Measurements from ENCODE around the gene CYP2U1. TPM values are rescaled to one million over a fixed set of nuclear protein-coding genes. Genes with fewer than 3 reads are reported as not detected.
"Not testable (repeated sequence)": the region's sequence is repeated elsewhere in the genome, so short reads cannot be mapped to it uniquely, and the experiment has no call there.

CYP2U1 gene
- total RNA-seq, 2 donors from 2014 or later: 2.1 TPM

DNA sequence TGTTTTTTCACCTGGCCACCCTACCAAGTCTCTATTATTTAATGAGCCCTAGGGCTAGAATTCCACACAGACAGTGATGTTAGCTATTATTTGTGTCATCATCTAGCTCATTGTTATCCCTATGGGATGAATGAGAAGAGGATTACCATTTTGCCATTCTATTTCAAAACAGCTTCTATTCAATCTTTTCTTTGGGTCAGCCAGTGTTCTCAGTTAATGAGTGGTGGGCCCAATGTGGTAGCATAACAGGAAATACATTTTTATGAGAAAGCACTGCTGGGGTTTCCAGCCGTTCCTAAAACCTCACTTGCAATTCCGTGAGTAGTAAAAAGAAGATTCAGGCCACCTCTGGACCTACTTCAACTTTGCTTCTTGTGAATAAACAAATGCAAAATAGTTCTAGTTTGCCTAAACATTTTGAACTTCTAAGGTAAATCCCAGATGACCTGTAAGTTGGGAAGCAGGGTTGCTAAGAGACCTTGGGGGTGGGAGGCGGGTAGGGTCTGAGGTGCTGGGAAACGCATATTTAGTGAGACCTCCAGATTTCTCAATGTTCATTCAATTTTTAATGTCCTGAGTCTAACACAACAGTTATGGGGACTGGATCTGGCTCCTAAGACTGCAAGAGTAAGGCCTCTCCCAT, 24.8 kb upstream of the CYP2U1 start:
- peaks cover 10 to 11% of the 10 kb centered on the region in 2 donors for H3K36me3 Mint-ChIP-seq
- H3K9me3 Mint-ChIP-seq: peaks cover 12% of the 10 kb centered on the region in 2 donors
- DNase-seq (ENCODE audit: low spot score in 2 of 2): no peak
- no peak for ATAC-seq
- no peak overlapping the region for H3K27ac Mint-ChIP-seq

DNA sequence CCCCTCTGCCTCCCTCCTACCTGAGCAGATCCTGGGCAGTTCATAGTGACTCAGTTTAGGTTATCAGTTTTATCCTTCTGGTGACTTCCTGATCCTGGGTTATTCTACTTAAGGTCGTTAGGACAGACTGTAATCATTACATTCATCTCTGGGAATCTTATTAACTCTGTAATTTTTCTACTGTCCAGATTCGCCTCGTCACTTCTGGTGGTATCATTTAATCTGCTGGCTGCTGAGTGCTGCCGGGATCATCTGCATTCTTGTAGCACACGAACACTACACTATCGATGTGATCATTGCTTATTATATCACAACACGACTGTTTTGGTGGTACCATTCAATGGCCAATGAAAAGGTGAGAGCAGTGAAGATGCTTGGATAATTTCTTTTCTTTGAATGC, 23.0 kb upstream of the CYP2U1 start:
- peak overlapping the region in 1 of 2 donors; percentile 2 for H3K27ac Mint-ChIP-seq
- no peak for DNase-seq (ENCODE audit: low spot score in 2 of 2)
- H3K36me3 Mint-ChIP-seq: peaks cover 10 to 11% of the 10 kb centered on the region in 2 donors
- ATAC-seq: no peak
- H3K9me3 Mint-ChIP-seq: peaks cover 12% of the 10 kb centered on the region in 2 donors

DNA sequence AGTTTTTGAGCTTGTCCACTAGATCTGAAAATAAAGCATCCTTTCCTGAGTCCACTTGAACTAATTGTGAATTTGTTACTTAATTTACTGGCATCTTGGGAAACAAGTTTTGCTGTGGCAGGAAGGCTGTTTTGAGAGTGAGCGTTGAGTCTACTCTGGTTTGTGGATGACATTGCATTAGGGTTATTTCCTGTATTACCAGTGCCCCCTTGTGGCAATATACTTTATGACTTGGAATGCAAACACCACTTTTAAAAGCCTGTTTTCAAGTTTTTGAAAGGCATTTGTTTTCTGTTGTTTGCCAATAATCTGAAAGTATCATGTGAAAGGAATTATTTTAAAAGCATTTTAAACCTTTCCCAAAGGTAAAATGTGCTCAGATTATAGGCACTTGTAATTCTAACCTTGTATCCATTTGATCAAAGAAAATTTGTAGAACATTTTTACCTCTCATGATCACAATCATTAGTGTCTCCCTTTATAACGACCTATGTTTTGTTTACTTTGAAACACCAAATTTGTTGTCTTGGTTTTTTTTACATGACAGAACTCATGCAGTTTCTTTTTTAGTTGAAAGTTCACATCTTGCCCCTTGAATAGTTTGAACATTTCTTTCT, 18.0 kb upstream of the CYP2U1 start:
- peak overlapping the region in 1 of 2 donors; percentile 32 for H3K27ac Mint-ChIP-seq
- ATAC-seq (peak; percentile 67 to 69), DNase-seq (ENCODE audit: low spot score in 2 of 2) (peak in 1 of 2 donors; percentile 60)
- no peaks in the 10 kb centered on the region for H3K9me3 Mint-ChIP-seq
- no peaks in the 10 kb centered on the region for H3K36me3 Mint-ChIP-seq

DNA sequence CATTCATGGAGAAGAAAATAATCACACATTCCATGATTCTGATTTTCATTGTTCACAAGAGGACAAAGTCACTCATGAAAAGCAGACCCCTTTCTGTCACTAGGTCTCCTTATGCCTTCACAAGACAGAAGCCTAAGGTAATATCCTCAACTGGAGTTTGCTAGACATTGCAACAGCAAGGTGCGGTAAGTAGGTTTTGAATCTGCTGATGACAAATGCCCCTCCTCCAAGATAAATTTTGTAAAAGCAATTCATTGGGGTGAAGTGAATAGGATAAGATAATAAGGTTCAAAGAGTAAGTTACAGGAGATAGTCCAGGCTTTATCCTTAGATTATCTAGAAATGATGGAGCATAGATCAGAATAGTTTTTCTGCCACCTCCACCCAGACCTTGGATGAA, 16.1 kb upstream of the CYP2U1 start:
- peaks cover 7 to 8% of the 10 kb centered on the region in 2 donors for H3K36me3 Mint-ChIP-seq
- no peak overlapping the region for H3K27ac Mint-ChIP-seq
- ATAC-seq: no peak
- DNase-seq (ENCODE audit: low spot score in 2 of 2): no peak
- peaks cover 3 to 8% of the 10 kb centered on the region in 2 donors for H3K9me3 Mint-ChIP-seq

DNA sequence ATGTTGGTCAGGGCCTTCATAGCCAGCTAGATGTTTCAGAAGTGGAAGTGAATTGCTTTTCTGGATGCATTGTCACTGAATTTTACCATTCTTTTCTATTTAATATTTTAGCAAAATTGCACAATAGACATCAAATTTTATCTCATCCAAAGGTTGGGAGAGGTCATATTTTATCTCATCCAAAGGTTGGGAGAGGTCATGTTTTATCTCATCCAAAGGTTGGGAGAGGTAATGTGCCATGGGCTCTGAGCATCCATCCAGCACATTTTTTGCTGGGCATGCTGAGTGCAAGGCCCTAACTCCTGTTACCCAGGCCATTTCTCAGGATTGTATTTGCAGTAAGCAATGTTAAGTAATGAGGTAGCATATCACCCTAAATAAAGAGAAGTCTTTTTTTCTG, 14.7 kb upstream of the CYP2U1 start:
- ATAC-seq (no peak), DNase-seq (ENCODE audit: low spot score in 2 of 2) (no peak)
- Mint-ChIP-seq H3K9me3 (peaks cover 3 to 8% of the 10 kb centered on the region in 2 donors), H3K27ac (no peak overlapping the region), H3K36me3 (peaks cover 7 to 8% of the 10 kb centered on the region in 2 donors)

DNA sequence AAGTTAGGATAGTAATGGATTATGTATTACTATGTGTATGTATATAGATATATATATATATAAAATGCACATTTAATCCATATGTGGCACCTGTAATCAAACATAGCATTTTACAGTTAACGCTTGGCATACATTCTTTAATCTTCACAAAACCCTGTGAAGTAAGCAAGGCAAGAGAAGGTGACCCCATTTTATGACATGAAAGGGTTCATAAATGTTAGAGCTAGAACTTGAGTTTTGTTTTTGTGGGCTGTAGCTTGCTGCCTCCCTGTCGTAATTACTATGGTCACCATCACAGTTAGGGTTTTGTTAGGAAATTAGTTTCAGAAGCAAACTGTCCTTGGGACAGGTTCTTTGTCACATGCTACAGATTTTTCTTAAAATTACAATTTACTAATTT, 13.8 kb upstream of the CYP2U1 start:
- Mint-ChIP-seq H3K36me3 (peaks cover 7 to 8% of the 10 kb centered on the region in 2 donors), H3K9me3 (peaks cover 3 to 8% of the 10 kb centered on the region in 2 donors), H3K27ac (no peak overlapping the region)
- ATAC-seq: no peak
- DNase-seq (ENCODE audit: low spot score in 2 of 2): no peak

DNA sequence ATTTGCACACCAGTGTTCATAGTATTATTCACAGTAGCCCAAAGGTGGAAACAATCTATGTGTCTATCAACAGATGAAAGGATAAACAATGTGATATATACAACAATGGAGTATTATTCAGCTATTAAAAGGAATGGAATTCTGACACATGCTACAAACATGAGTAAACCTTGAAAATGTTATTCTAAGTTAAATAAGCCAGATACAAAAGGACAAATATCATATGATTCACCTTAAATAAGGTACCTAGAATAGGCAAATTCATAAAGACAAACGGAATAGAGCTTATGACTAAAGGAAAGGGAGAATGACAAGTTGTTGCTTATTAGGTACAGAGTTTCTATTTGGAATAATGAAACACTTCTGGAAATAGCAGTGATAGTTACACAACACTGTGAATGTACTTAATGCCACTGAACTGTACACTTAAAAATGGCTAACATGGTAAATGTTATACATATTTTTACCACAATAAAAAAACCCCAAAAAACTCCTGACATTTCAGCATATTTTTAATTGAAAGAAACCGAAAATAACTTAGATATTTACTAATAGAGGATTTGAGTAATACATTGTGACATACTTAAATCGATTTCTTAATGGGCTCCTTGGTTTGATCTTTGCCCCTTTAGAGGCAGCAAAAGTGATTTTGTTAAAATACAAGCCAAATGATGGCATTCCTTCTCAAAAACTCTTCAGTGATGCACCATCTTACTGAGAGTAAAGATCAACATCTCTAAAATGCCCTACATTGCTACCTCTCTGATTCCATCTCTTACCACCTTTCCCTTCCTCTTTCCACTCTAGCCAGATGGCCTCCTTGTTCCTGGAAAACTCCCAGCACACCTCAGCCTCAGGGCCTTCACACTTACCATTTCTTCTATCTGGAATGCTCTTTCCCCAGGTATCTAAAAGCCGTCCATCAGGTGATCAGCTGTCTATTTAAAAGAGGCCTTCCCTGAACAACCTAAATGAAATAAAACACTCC, 8.6 kb upstream of the CYP2U1 start:
- peaks cover 3 to 8% of the 10 kb centered on the region in 2 donors for H3K9me3 Mint-ChIP-seq
- no peak overlapping the region for H3K27ac Mint-ChIP-seq
- ATAC-seq (no peak), DNase-seq (ENCODE audit: low spot score in 2 of 2) (no peak)
- peaks cover 7 to 8% of the 10 kb centered on the region in 2 donors for H3K36me3 Mint-ChIP-seq

DNA sequence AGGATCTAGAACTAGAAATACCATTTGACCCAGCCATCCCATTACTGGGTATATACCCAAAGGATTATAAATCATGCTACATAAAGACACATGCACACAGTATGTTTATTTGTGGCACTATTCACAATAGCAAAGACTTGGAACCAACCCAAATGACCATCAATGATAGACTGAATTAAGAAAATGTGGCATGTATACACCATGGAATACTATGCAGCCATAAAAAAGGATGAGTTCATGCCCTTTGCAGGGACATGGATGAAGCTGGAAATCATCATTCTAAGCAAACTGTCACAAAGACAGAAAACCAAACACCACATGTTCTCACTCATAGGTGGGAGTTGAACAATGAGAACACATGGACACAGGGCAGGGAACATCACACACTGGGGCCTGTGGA, 5.6 kb upstream of the CYP2U1 start:
- not testable (repeated sequence) for H3K27ac Mint-ChIP-seq; DNase-seq (ENCODE audit: low spot score in 2 of 2); H3K36me3 Mint-ChIP-seq; ATAC-seq; H3K9me3 Mint-ChIP-seq

DNA sequence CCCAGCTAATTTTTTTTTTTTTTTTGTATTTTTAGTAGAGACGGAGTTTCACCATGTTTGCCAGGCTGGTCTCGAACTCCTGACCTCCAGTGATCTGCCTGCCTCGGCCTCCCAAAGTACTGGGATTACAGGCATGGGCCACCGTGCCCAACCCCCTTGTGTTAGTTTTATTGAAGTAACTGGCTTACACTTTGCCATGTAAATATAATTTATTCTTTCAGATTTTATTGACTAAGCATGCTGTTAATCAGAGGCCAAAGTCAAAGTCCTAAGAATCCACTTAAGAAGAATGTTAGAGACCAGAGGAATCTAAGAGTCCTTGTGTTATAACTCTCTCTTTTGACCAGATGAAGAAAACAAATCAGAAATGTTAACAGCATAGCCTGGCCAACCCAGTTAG, 4.5 kb upstream of the CYP2U1 start:
- not testable (repeated sequence) for H3K36me3 Mint-ChIP-seq; DNase-seq (ENCODE audit: low spot score in 2 of 2); H3K9me3 Mint-ChIP-seq; ATAC-seq; H3K27ac Mint-ChIP-seq

DNA sequence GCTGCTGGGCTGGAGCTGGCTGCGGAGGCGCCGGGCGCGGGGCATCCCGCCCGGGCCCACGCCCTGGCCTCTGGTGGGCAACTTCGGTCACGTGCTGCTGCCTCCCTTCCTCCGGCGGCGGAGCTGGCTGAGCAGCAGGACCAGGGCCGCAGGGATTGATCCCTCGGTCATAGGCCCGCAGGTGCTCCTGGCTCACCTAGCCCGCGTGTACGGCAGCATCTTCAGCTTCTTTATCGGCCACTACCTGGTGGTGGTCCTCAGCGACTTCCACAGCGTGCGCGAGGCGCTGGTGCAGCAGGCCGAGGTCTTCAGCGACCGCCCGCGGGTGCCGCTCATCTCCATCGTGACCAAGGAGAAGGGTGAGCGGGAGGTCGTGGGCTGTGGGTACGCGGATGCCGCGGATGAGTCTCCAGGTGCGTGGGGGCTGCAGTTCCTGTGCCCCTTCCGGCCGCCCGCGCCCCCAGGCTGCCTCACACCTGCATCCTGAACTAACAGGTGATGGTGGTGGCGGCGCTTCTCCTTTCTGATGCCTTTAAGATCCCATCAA, 499 bp downstream of the CYP2U1 start:
- peak overlapping the region; percentile 22 to 83 for H3K27ac Mint-ChIP-seq
- DNase-seq (ENCODE audit: low spot score in 2 of 2) (peak; percentile 17 to 61), ATAC-seq (peak in 1 of 2 donors; percentile 23)
- H3K9me3 Mint-ChIP-seq: no peaks in the 10 kb centered on the region
- H3K36me3 Mint-ChIP-seq: peaks cover 0 to 5% of the 10 kb centered on the region in 2 donors

DNA sequence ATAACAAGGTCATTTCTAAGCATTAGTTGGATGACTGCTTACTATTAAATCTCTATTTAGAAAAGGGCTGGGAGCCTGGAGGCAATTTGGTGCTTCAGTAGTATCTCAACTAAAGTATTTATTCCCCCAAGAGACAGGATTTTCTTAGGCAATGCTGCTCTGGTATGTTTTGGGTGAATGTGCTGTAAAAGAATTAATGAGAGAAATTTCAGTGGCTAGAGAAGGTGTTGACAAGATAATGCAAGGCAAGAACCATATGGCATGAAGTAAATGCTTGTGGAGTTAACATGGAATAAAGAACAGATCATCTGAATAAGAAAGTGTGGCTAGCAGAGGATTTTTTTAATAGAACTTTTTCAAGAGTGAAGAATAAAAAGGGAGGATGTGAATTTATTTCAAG, 3.9 kb downstream of the CYP2U1 start:
- ATAC-seq (no peak), DNase-seq (ENCODE audit: low spot score in 2 of 2) (no peak)
- peaks cover 0 to 5% of the 10 kb centered on the region in 2 donors for H3K36me3 Mint-ChIP-seq

DNA sequence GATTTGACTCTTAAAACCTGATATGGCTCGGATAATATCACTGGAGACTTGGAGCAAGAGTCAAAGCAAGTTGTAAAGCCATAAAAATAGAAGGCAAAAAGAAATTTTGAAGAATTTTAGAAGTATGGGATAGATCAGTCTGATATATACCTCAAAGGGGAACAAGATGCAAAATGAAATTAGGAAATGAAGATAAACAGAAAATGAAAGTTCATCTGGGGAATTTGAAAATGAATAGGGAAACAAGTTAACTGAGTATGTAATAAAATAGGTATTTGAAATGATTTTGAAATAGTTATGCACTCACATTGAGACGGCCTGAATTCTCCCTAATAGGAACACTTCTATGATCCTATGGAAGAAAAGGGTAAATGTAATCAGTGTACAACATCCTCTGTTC, 5.7 kb downstream of the CYP2U1 start:
- peaks cover 0 to 1% of the 10 kb centered on the region in 2 donors for H3K36me3 Mint-ChIP-seq
- ATAC-seq: no peak
- H3K9me3 Mint-ChIP-seq: no peaks in the 10 kb centered on the region
- no peak overlapping the region for H3K27ac Mint-ChIP-seq
- DNase-seq (ENCODE audit: low spot score in 2 of 2): no peak

More for the DNA sequence above, 3.9 kb downstream of the CYP2U1 start:
- H3K9me3 Mint-ChIP-seq: no peaks in the 10 kb centered on the region
- no peak overlapping the region for H3K27ac Mint-ChIP-seq

DNA sequence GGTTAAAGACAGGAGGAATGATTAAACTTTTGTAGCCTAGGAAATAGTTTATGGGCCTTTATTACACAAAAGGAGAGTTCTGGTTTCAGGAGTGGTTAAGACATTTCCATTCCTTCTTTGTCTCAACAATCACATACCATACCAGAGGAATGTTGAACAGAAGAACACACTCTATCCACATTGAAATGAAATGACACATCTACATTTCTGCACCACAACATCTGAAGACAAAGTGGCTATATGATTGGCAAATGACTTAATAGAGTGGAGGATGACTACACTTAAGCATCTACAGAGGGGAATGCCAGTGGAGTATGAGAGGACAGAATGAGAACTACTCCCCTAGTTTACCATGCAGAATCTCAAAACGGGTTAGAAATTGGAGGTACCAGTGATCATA, 8.0 kb downstream of the CYP2U1 start:
- ATAC-seq (peak; percentile 70 to 96), DNase-seq (ENCODE audit: low spot score in 2 of 2) (no peak)
- Mint-ChIP-seq H3K27ac (peak overlapping the region in 1 of 2 donors; percentile 15), H3K9me3 (no peaks in the 10 kb centered on the region), H3K36me3 (no peaks in the 10 kb centered on the region)

DNA sequence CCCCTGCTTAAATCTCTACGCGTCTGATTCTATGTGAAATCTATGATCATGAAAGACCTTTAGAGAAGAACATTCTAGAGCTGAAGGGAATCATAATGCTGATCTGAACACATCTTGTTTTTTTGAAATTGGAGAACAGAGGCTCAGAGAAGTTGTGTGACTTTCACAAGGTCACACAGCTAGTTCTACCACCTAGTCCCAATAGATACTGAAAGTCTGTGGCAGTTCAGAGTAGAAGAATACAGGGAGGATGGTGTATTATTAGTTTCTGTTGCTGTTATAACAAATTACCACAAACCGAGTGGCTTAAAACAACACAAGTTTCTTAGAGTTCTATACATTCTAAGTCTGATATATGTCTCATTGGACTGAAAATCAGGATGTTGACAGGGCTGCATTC, 14.5 kb downstream of the CYP2U1 start:
- no peaks in the 10 kb centered on the region for H3K36me3 Mint-ChIP-seq
- H3K27ac Mint-ChIP-seq: peak overlapping the region in 1 of 2 donors; percentile 21
- H3K9me3 Mint-ChIP-seq: no peaks in the 10 kb centered on the region
- DNase-seq (ENCODE audit: low spot score in 2 of 2) (no peak), ATAC-seq (no peak)

DNA sequence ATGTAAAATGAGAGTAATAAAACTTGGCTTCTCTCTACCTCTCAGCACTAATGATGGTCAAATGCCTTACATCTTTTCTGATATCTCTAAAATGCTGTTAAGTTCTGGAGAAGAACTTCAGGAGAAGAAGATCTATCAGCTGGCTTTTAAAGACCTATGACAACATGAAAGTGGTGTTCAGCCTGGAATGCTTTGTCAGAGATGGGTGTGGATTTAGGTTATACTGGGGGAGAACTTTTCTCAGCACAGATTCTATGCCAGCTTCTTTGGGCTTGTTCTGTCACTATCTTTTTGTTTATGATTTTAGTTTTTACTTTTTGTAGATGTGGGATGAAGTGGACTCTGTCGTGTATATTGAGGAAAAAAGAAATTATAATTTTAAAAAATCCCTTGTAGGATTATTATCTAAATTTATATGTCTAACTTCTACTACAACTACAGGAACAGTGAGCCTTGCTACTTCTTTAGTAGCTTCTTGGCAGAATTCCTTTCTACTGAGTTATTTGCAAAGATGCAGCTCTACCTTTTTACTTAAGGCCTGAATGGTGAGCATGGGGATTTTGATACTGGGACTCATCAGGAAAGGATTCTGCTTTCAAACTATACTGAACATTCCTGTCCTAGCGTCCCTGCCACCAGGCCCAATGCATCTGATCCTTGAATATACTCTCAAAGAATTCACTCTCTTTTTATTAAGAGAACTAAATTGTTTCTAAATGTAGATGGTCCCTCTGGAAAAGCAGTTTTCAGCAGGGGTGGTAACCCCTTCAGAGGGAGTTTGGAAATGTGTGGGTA, 19.6 kb downstream of the CYP2U1 start:
- ATAC-seq: no peak
- Mint-ChIP-seq H3K27ac (no peak overlapping the region), H3K36me3 (peaks cover under 1 to 8% of the 10 kb centered on the region in 2 donors), H3K9me3 (peaks cover under 1 to 7% of the 10 kb centered on the region in 2 donors)
- no peak for DNase-seq (ENCODE audit: low spot score in 2 of 2)

DNA sequence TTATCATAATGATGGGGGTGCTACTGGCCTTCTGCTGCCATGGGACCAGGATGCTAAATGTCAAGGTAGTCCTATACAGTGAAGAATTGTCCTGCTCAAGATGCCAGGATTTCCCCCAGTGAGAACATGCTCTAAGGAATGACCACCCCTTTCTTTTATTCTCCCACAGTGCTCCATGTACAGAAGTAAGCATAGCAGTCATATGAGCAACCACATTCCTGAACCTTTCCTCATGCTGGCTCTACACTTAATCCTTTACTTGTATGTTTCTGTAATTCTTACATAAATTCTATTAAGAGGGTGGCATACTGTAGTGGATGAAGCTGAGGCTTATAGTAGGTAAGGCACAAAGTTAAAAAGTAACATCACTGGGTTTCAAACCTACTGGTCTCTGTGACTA, 20.2 kb downstream of the CYP2U1 start:
- no peak for ATAC-seq
- H3K27ac Mint-ChIP-seq: no peak overlapping the region
- H3K36me3 Mint-ChIP-seq: peaks cover 7 to 14% of the 10 kb centered on the region in 2 donors

More for the DNA sequence above, 20.2 kb downstream of the CYP2U1 start:
- H3K9me3 Mint-ChIP-seq: peaks cover 6 to 13% of the 10 kb centered on the region in 2 donors
- no peak for DNase-seq (ENCODE audit: low spot score in 2 of 2)
